Pons (tissue), 1 donor: ENCODE measurements around the gene OR2A12.
A peak's percentile ranks its signal among the peaks of the same experiment; 100 is the strongest.
"Not testable (repeated sequence)": the region's sequence is repeated elsewhere in the genome, so short reads cannot be mapped to it uniquely, and the experiment has no call there.

ENCODE experiments used
- DNase-seq: peaks from one replicate; pipeline ENCODE4 v3.0.0-alpha.2; 2016; ENCODE audit warnings: low spot score

The OR2A12 gene

DNA sequence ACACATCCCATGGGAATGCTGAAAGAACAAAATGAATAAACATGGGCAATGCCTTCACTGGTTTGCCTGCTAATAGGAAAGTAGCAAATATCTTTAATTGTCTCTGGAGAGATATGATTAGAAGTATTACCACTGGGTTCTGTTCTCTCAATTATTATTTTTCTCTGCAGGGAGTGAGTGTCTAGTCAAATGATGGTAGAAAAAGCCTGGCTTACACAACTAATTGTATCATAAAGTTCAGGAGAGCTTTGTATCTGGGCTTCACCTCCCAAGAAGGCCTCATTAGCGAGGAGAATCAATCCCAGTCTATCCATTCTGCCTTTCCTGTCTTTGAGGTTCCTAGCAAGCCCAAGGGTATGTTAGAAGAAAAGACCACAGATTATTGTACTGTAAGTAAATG, 36.8 kb downstream of the OR2A12 start, which contains the start of gene OR2A14:
Gene OR2A14, plus strand, starts transcription at position 301 of the 400 bp plus-strand sequence. CDS start 5,937 bp downstream, outside the sequence.
- DNase-seq = no peak

DNA sequence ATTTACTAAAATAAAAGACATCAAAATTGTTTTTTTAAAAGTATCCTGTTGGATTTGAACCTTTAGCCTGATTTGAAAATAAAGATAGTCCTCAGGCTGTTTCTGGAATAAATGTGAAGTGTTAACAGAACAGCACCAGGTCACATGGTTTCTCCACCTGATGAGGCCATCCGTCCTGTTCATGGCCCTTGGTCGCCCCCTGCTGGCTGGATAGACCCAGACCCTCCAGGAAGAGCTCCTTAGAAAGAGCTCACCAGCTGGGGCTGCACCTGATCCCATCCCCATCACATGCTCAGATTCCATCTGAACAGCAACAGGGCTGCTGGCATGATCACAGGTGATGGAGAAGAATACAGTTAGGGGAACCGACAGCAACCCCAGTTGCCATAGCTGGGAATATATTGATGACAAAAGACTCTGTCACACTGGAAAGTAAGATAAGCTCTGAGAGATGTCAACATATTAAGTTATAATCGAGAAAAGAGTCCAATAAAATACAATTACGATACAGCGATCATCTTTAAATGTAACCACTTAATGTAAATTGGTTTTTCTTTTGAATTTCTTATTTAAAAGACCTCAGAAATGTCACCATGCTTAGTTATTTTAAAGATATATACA, 41.7 kb downstream of the OR2A12 start:
- peak; percentile 33 for DNase-seq

GRCh38 chr7:144129601-144130000, 43.5 kb downstream of the OR2A12 start:
- not testable (repeated sequence) for DNase-seq

GRCh38 chr7:144130730-144131129, 44.7 kb downstream of the OR2A12 start:
- no peak for DNase-seq

- DNase-seq = no peak
Observed at GRCh38 chr7:144132262-144132661, 46.2 kb downstream of the OR2A12 start.

- no peak for DNase-seq
Observed at GRCh38 chr7:144133307-144133706, 47.2 kb downstream of the OR2A12 start.

DNA sequence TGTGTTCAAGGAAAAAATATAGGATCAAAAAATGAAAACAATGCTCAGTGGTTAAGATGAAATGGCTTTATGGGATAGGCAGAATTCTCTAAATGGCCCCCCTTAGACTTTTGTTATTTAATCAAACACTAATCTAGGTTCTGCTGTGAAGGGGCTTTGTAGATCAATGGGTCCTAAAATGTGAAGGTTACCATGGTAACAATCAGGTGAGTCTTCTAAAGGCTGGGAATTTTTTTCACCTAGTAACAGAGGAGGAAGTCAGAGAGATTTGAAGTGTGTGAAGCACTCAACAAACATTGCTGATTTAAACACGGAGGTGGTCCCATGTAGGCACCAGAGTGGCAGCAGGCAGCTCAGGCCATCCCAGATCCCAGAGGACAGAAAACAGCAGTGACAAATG, 48.0 kb downstream of the OR2A12 start:
- no peak for DNase-seq

DNA sequence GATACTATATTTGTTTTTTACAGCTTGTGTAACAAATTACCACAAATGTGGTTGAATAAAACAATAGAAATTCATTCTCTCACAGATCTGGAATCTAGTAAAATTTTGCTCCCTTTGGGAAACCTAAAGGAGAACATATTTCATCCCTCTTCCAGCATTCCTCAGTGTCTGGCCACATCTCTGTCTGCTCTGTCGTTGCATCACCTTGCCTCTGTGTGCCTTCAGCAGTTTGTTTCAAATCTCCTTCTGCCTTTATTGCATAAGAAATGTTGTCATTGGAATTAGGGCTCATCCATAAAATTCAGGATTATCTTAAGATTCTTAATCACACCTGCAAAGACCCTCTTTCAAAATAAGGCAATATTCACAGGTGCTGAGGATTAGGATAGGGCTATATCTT, 51.4 kb downstream of the OR2A12 start:
- DNase-seq = no peak

- no peak for DNase-seq
Observed at GRCh38 chr7:144142187-144142586, 56.1 kb downstream of the OR2A12 start.

GRCh38 chr7:144144426-144144825, 58.3 kb downstream of the OR2A12 start:
- DNase-seq = no peak

GRCh38 chr7:144148224-144148827, 62.2 kb downstream of the OR2A12 start:
- no peak for DNase-seq
